ENCODE data around the gene PLPP1. TPM values are rescaled to one million over a fixed set of nuclear protein-coding genes. Genes with fewer than 3 reads are reported as not detected.

The PLPP1 gene
- total and polyA plus RNA-seq, 3 donors from 2014 or later = 64.7 to 111 (median 66.7) TPM

- Histone ChIP-seq H3K36me3 (ENCODE audit: low read depth, missing control alignments) (no peaks in the 10 kb centered on the region), H3K27ac (no peak overlapping the region), H3K27me3 (no peaks in the 10 kb centered on the region), H3K9me3 (no peaks in the 10 kb centered on the region), H3K4me3 (no peak overlapping the region), H3K4me1 (no peaks in the 10 kb centered on the region)
- DNase-seq = no peak
- no peak for TF ChIP-seq POLR2A (IDR thresholded peaks at IDR 0.05)
- TF ChIP-seq, protein P1, sequence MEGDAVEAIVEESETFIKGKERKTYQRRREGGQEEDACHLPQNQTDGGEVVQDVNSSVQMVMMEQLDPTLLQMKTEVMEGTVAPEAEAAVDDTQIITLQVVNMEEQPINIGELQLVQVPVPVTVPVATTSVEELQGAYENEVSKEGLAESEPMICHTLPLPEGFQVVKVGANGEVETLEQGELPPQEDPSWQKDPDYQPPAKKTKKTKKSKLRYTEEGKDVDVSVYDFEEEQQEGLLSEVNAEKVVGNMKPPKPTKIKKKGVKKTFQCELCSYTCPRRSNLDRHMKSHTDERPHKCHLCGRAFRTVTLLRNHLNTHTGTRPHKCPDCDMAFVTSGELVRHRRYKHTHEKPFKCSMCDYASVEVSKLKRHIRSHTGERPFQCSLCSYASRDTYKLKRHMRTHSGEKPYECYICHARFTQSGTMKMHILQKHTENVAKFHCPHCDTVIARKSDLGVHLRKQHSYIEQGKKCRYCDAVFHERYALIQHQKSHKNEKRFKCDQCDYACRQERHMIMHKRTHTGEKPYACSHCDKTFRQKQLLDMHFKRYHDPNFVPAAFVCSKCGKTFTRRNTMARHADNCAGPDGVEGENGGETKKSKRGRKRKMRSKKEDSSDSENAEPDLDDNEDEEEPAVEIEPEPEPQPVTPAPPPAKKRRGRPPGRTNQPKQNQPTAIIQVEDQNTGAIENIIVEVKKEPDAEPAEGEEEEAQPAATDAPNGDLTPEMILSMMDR (IDR thresholded peaks at IDR 0.05) = no peak
- 91 to 93% methylated on average over 2 of the region's 2 CpGs for WGBS, 2 donors
- intact Hi-C loops (cut with DNase I; ENCODE audit: low total_unique reads) = no loop called here
These were observed 121.1 kb downstream of the PLPP1 start for GRCh38 chr5:55413644-55414043.

GRCh38 chr5:55411876-55412275, 122.9 kb downstream of the PLPP1 start:
- Histone ChIP-seq H3K4me3 (no peak overlapping the region), H3K36me3 (ENCODE audit: low read depth, missing control alignments) (no peaks in the 10 kb centered on the region), H3K27ac (no peak overlapping the region), H3K4me1 (no peaks in the 10 kb centered on the region), H3K27me3 (no peaks in the 10 kb centered on the region), H3K9me3 (no peaks in the 10 kb centered on the region)
- no peak for TF ChIP-seq POLR2A (IDR thresholded peaks at IDR 0.05)
- TF ChIP-seq, protein P1 (IDR thresholded peaks at IDR 0.05) = no peak
- no peak for DNase-seq
- intact Hi-C loops (cut with DNase I; ENCODE audit: low total_unique reads) = no loop called here
- 87 to 91% methylated on average over 1 of the region's 1 CpG for WGBS, 2 donors

- DNase-seq = no peak
- H3K36me3 ChIP-seq (ENCODE audit: low read depth, missing control alignments) = no peaks in the 10 kb centered on the region
- no peaks in the 10 kb centered on the region for H3K4me1 ChIP-seq
- no peak overlapping the region for H3K4me3 ChIP-seq
- H3K27me3 ChIP-seq = no peaks in the 10 kb centered on the region
- WGBS, 2 donors = 76% methylated on average over 3 of the region's 3 CpGs
- H3K9me3 ChIP-seq = no peaks in the 10 kb centered on the region
- intact Hi-C loops (cut with DNase I; ENCODE audit: low total_unique reads) = no loop called here
- TF ChIP-seq POLR2A (IDR thresholded peaks at IDR 0.05) = no peak
- TF ChIP-seq, protein P1 (IDR thresholded peaks at IDR 0.05) = no peak
- no peak overlapping the region for H3K27ac ChIP-seq
These were observed 123.9 kb downstream of the PLPP1 start for GRCh38 chr5:55410845-55411244.

- Histone ChIP-seq H3K4me3 (no peak overlapping the region), H3K9me3 (no peaks in the 10 kb centered on the region), H3K27me3 (no peaks in the 10 kb centered on the region), H3K4me1 (no peaks in the 10 kb centered on the region), H3K36me3 (ENCODE audit: low read depth, missing control alignments) (no peaks in the 10 kb centered on the region), H3K27ac (no peak overlapping the region)
- intact Hi-C loops (cut with DNase I; ENCODE audit: low total_unique reads) = no loop called here
- TF ChIP-seq POLR2A (IDR thresholded peaks at IDR 0.05) = no peak
- TF ChIP-seq, protein P1 (IDR thresholded peaks at IDR 0.05) = no peak
- WGBS, 2 donors = 86 to 93% methylated on average over 1 of the region's 1 CpG
- DNase-seq = no peak
These were observed 125.0 kb downstream of the PLPP1 start for GRCh38 chr5:55409775-55410174.

DNA sequence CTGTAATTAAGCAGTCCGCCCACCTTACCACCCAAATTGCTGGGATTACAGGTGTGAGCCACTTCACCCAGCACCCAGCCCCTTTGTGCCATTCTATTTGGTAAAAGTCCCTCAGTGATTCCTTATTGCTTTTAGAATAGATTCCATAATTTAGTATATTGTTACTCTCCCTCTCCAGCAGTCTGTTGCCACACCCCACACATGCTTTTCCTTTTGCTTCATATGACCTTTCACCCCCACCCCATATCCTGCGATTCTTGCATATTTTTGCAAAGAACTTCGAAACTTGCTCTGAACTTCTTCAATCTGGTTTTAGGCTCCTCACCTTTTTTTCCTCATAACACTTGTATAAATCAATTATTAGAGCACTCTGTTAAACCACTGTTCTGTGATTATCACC, 126.8 kb downstream of the PLPP1 start:
- intact Hi-C loops (cut with DNase I; ENCODE audit: low total_unique reads) = no loop called here
- Histone ChIP-seq H3K4me1 (no peaks in the 10 kb centered on the region), H3K36me3 (ENCODE audit: low read depth, missing control alignments) (no peaks in the 10 kb centered on the region), H3K27me3 (no peaks in the 10 kb centered on the region), H3K4me3 (no peak overlapping the region), H3K9me3 (no peaks in the 10 kb centered on the region), H3K27ac (no peak overlapping the region)
- no peak for DNase-seq
- TF ChIP-seq, protein P1 (IDR thresholded peaks at IDR 0.05) = no peak
- TF ChIP-seq POLR2A (IDR thresholded peaks at IDR 0.05) = no peak
- WGBS, 2 donors = 86 to 89% methylated on average over 3 of the region's 3 CpGs

Measured in testis (tissue), 3 donors.